GM12892 (cell line): ENCODE data around the gene NELFB.

ENCODE experiments used
- POLR2A ChIP-seq: IDR thresholded peaks from 2 replicates; pipeline ENCODE4 v1.6.1; 2011; ENCODE audit warnings: low read depth, low read length, control low read depth
- POLR2AphosphoS5 ChIP-seq: IDR thresholded peaks from 2 replicates; pipeline ENCODE4 v1.6.1; 2011; ENCODE audit warnings: low read depth, low read length, control low read depth
- TAF1 ChIP-seq: IDR thresholded peaks from 2 replicates; pipeline ENCODE4 v1.6.1; 2011; ENCODE audit warnings: low read depth, mild to moderate bottlenecking, control low read depth, low read length, borderline replicate concordance

- TF ChIP-seq POLR2A (no peak), POLR2AphosphoS5 (peak; percentile 17; the same call in 1 of the 2 replicates), TAF1 (no peak)
These were observed 12.6 kb upstream of the NELFB start for GRCh38 chr9:137242269-137243203.
